A673 (cell line): ENCODE data around the gene STT3A. TPM values are rescaled to one million over a fixed set of nuclear protein-coding genes. Genes with fewer than 3 reads are reported as not detected.

Experiments used
- BruUV-seq: library from RNA; stranded (reverse); fragments of 400-500 nt; replicated peaks from 2 replicates; lab custom pipeline; 2021; lab: Mats Ljungman, UMichigan
- CTCF ChIA-PET: fragments of 300-600 bp; sonication (Branson Sonifier 250); formaldehyde crosslinking; loops from one replicate; lab custom pipeline; 2022; ENCODE audit warnings: antibody characterized with exemption; lab: Charles Lee
- POLR2A ChIA-PET: fragments of 300-600 bp; sonication (Branson Sonifier 250); formaldehyde crosslinking; loops from one replicate; lab custom pipeline; 2022; ENCODE audit warnings: antibody characterized with exemption; ENCODE audit not compliant: low non-redundant PET; lab: Charles Lee
- DNase-seq: peaks from one replicate; pipeline ENCODE4 v3.0.0-alpha.2; 2015; ENCODE audit warnings: low spot score
- H3K27ac ChIP-seq: fragments of 200-600 bp; sonication (generic); 2 replicates; pipeline ENCODE4 v1.5.1; 2016; ENCODE audit warnings: mixed run types, low read depth, mild to moderate bottlenecking, mixed read lengths, antibody characterized with exemption, low read length; ENCODE audit not compliant: poor library complexity, severe bottlenecking
- H3K27me3 ChIP-seq: fragments of 200-600 bp; sonication (generic); replicated peaks from 2 replicates; pipeline ENCODE4 v1.6.1; 2017; ENCODE audit warnings: mixed run types, low read depth, mild to moderate bottlenecking, mixed read lengths, antibody characterized with exemption, low read length; ENCODE audit not compliant: insufficient read depth, poor library complexity
- H3K36me3 ChIP-seq: fragments of 200-600 bp; sonication (generic); 2 replicates; pipeline ENCODE4 v1.6.1; 2016; ENCODE audit warnings: mixed run types, mild to moderate bottlenecking, mixed read lengths, antibody characterized with exemption, low read length; ENCODE audit not compliant: insufficient read depth, poor library complexity, severe bottlenecking
- H3K4me1 ChIP-seq: fragments of 200-600 bp; sonication (generic); 2 replicates; pipeline ENCODE4 v1.6.1; 2017; ENCODE audit warnings: mixed run types, mild to moderate bottlenecking, mixed read lengths, antibody characterized with exemption, low read length; ENCODE audit not compliant: insufficient read depth, poor library complexity, severe bottlenecking
- H3K4me3 ChIP-seq: fragments of 200-600 bp; sonication (generic); 2 replicates; pipeline ENCODE4 v1.5.1; 2016; ENCODE audit warnings: low read depth, mixed run types, mild to moderate bottlenecking, mixed read lengths, low read length; ENCODE audit not compliant: poor library complexity, severe bottlenecking
- H3K9me3 ChIP-seq: fragments of 200-600 bp; sonication (generic); 2 replicates; pipeline ENCODE4 v1.6.1; 2016; ENCODE audit warnings: mixed run types, low read depth, mild to moderate bottlenecking, mixed read lengths, antibody characterized with exemption, low read length; ENCODE audit not compliant: poor library complexity, severe bottlenecking
- EZH2 ChIP-seq: fragments of 200-600 bp; sonication (generic); IDR thresholded peaks from 2 replicates; pipeline ENCODE4 v1.6.1; 2017; ENCODE audit warnings: borderline replicate concordance, low read depth, mild to moderate bottlenecking, mixed read lengths, antibody characterized with exemption, low read length; ENCODE audit not compliant: poor library complexity, severe bottlenecking
- intact Hi-C: fragments of 100-400 bp; cut with micrococcal nuclease; formaldehyde crosslinking; loops from one replicate; pipeline ENCODE4 v1.10.0; 2022; ENCODE audit not compliant: unreplicated experiment
- total RNA-seq: library from RNA; stranded (reverse); gene quantifications from 2 replicates; pipeline ENCODE4 v1.2.3, GENCODE V29; 2021
- TF ChIP-seq, protein P1 (sequence below): fragments of 300-800, 200-600 bp; sonication (generic); conservative IDR thresholded peaks from 2 replicates; pipeline ENCODE4 v1.5.1; 2017; ENCODE audit warnings: low read depth, mild to moderate bottlenecking, antibody characterized with exemption, low read length, moderate library complexity, mixed read lengths

Gene STT3A
- total RNA-seq, 1 experiment from 2014 or later: 278 TPM

- H3K27ac ChIP-seq: no peak overlapping the region
- H3K4me1 ChIP-seq: peaks cover 7% of the 10 kb centered on the region
- no peaks in the 10 kb centered on the region for H3K9me3 ChIP-seq
- ChIA-PET CTCF (no interaction called here), POLR2A (no interaction called here)
- TF ChIP-seq, protein P1, sequence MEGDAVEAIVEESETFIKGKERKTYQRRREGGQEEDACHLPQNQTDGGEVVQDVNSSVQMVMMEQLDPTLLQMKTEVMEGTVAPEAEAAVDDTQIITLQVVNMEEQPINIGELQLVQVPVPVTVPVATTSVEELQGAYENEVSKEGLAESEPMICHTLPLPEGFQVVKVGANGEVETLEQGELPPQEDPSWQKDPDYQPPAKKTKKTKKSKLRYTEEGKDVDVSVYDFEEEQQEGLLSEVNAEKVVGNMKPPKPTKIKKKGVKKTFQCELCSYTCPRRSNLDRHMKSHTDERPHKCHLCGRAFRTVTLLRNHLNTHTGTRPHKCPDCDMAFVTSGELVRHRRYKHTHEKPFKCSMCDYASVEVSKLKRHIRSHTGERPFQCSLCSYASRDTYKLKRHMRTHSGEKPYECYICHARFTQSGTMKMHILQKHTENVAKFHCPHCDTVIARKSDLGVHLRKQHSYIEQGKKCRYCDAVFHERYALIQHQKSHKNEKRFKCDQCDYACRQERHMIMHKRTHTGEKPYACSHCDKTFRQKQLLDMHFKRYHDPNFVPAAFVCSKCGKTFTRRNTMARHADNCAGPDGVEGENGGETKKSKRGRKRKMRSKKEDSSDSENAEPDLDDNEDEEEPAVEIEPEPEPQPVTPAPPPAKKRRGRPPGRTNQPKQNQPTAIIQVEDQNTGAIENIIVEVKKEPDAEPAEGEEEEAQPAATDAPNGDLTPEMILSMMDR: no peak
- no peak for TF ChIP-seq EZH2
- peak; percentile 28 for DNase-seq
- intact Hi-C loops: no loop called here
- no peaks in the 10 kb centered on the region for H3K27me3 ChIP-seq
- peaks cover 56% of the 10 kb centered on the region for H3K36me3 ChIP-seq
- no peak overlapping the region for H3K4me3 ChIP-seq
- no TSS peak for BruUV-seq
Observed at GRCh38 chr11:125621995-125622394, 29.3 kb downstream of the STT3A start.

DNA sequence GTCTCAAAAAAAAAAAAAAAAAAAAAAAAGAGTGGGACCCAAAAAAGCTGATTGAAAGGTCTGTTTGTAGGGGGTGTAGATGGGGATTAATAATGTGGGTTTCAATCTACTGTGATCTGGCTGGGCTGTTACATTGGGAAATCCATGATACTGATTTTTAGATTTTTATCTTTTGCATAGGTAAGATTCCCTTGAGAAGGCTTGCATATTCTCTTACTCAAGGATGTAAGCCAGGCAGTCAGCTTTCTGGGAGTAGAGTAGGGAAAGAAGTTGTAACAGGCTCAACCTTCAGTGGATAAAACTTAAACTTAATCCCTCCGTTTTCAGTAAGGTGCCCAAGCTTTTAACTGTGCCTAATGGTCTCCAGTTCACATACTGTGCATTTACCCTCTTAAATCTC lies 30.4 kb downstream of the STT3A start:
- intact Hi-C loops: no loop called here
- Histone ChIP-seq H3K27ac (peak overlapping the region; percentile 8), H3K27me3 (no peaks in the 10 kb centered on the region), H3K4me3 (no peak overlapping the region), H3K9me3 (no peaks in the 10 kb centered on the region), H3K36me3 (peaks cover 48% of the 10 kb centered on the region), H3K4me1 (peaks cover 18% of the 10 kb centered on the region)
- TF ChIP-seq, protein P1: no peak
- no peak for TF ChIP-seq EZH2
- ChIA-PET CTCF (no interaction called here), POLR2A (no interaction called here)
- DNase-seq: no peak
- BruUV-seq: no TSS peak

GRCh38 chr11:125624756-125625213 lies 32.1 kb downstream of the STT3A start, which contains the start of gene CHEK1:
TSS of gene CHEK1 (plus strand) at chr11:125625163. CDS start at chr11:125626769, 1,606 bp downstream.
- no TSS peak for BruUV-seq
- peaks cover 47% of the 10 kb centered on the region for H3K36me3 ChIP-seq
- H3K27me3 ChIP-seq: no peaks in the 10 kb centered on the region
- intact Hi-C loops: loop anchor here (1.0 kb wide), 1 partner anchor 32 kb away; the partner anchor contains the start of gene STT3A
- H3K9me3 ChIP-seq: no peaks in the 10 kb centered on the region
- peak within 1 kb of the TSS; percentile 90 for H3K27ac ChIP-seq
- peaks cover 19% of the 10 kb centered on the region for H3K4me1 ChIP-seq
- no peak for DNase-seq
- peak within 1 kb of the TSS; percentile 59 for H3K4me3 ChIP-seq
- CTCF ChIA-PET: no interaction called here
- TF ChIP-seq, protein P1: no peak
- no peak for TF ChIP-seq EZH2
- POLR2A ChIA-PET: no interaction called here
